DOHH2 (cell line): ENCODE results near the gene OR4K1.

Experiments
- H3F3A ChIP-seq: fragments of 200-600 bp; sonication (generic), shearing (Covaris generic); 2 replicates; pipeline ENCODE4 v1.6.0; 2016; ENCODE audit warnings: antibody characterized with exemption, mild to moderate bottlenecking; ENCODE audit not compliant: control insufficient read depth, insufficient read depth
- H3K27ac ChIP-seq: fragments of 200-600 bp; sonication (generic); 2 replicates; pipeline ENCODE4 v1.5.1; 2014; ENCODE audit warnings: low read depth, mild to moderate bottlenecking, low read length, moderate library complexity
- H3K27me3 ChIP-seq: fragments of 200-600 bp; sonication (generic); 2 replicates; pipeline ENCODE4 v1.6.1; 2014; ENCODE audit warnings: mild to moderate bottlenecking, low read length, mixed read lengths; ENCODE audit not compliant: control insufficient read depth
- H3K36me3 ChIP-seq: fragments of 200-600 bp; sonication (generic); 2 replicates; pipeline ENCODE4 v1.6.1; 2014; ENCODE audit warnings: mild to moderate bottlenecking, low read length, moderate library complexity, mixed read lengths; ENCODE audit not compliant: control insufficient read depth
- H3K4me1 ChIP-seq: fragments of 200-600 bp; sonication (generic); 2 replicates; pipeline ENCODE4 v1.6.1; 2014; ENCODE audit warnings: mild to moderate bottlenecking, low read length, mixed read lengths; ENCODE audit not compliant: control insufficient read depth
- H3K4me2 ChIP-seq: fragments of 200-600 bp; sonication (generic); 2 replicates; pipeline ENCODE4 v1.6.0; 2014; ENCODE audit warnings: mild to moderate bottlenecking, low read length, moderate library complexity
- H3K4me3 ChIP-seq: fragments of 200-600 bp; sonication (generic); 2 replicates; pipeline ENCODE4 v1.5.1; 2014; ENCODE audit warnings: mild to moderate bottlenecking, low read length, mixed read lengths
- H3K79me2 ChIP-seq: fragments of 200-600 bp; sonication (generic); 2 replicates; pipeline ENCODE4 v1.6.1; 2014; ENCODE audit warnings: mild to moderate bottlenecking, low read length, mixed read lengths; ENCODE audit not compliant: control insufficient read depth
- H3K9me2 ChIP-seq: fragments of 200-600 bp; sonication (generic); replicated peaks from 2 replicates; pipeline ENCODE4 v1.6.1; 2014; ENCODE audit warnings: mild to moderate bottlenecking, low read length, mixed read lengths; ENCODE audit not compliant: control insufficient read depth
- H3K9me3 ChIP-seq: fragments of 200-600 bp; sonication (generic); 2 replicates; pipeline ENCODE4 v1.6.1; 2014; ENCODE audit warnings: antibody characterized with exemption, low read length, mixed read lengths; ENCODE audit not compliant: control insufficient read depth, insufficient read depth
- H4K20me1 ChIP-seq: fragments of 200-600 bp; sonication (generic); 2 replicates; pipeline ENCODE4 v1.6.0; 2014; ENCODE audit warnings: low read depth, mild to moderate bottlenecking, antibody characterized with exemption, low read length, moderate library complexity; ENCODE audit not compliant: control insufficient read depth, insufficient read depth
- CTCF ChIP-seq: fragments of 200-600 bp; sonication (generic); IDR thresholded peaks from one replicate; pipeline ENCODE4 v1.5.1; 2014; ENCODE audit warnings: antibody characterized with exemption, mild to moderate bottlenecking, low read depth, low read length; ENCODE audit not compliant: poor library complexity, severe bottlenecking
- EZH2phosphoT487 ChIP-seq: fragments of 200-600 bp; sonication (generic); IDR thresholded peaks from 2 replicates; pipeline ENCODE4 v1.6.1; 2017; ENCODE audit warnings: borderline replicate concordance, mild to moderate bottlenecking, antibody characterized with exemption, low read length, moderate library complexity, mixed read lengths

The OR4K1 gene

GRCh38 chr14:19902409-19902808 is 28.3 kb upstream of the OR4K1 start:
- Histone ChIP-seq H3K79me2 (no peaks in the 10 kb centered on the region), H3K27ac (no peak overlapping the region), H3K9me2 (no peaks in the 10 kb centered on the region), H3K4me2 (no peak overlapping the region), H4K20me1 (no peaks in the 10 kb centered on the region), H3K36me3 (no peaks in the 10 kb centered on the region), H3K9me3 (no peaks in the 10 kb centered on the region), H3K4me1 (no peaks in the 10 kb centered on the region), H3F3A (no peaks in the 10 kb centered on the region), H3K4me3 (no peak overlapping the region), H3K27me3 (no peaks in the 10 kb centered on the region)
- no peak for TF ChIP-seq EZH2phosphoT487

- Histone ChIP-seq H3K4me3 (no peak overlapping the region), H3K79me2 (no peaks in the 10 kb centered on the region), H3K27ac (no peak overlapping the region), H3F3A (no peaks in the 10 kb centered on the region), H3K27me3 (no peaks in the 10 kb centered on the region), H3K36me3 (no peaks in the 10 kb centered on the region), H3K4me2 (no peak overlapping the region), H3K9me2 (no peaks in the 10 kb centered on the region), H3K4me1 (no peaks in the 10 kb centered on the region), H4K20me1 (no peaks in the 10 kb centered on the region), H3K9me3 (no peaks in the 10 kb centered on the region)
- TF ChIP-seq CTCF (no peak), EZH2phosphoT487 (no peak)
These were observed 24.1 kb upstream of the OR4K1 start for GRCh38 chr14:19906665-19907064.

- Histone ChIP-seq H3K27ac (no peak overlapping the region), H3K4me2 (no peak overlapping the region), H3K79me2 (no peaks in the 10 kb centered on the region), H3K9me2 (no peaks in the 10 kb centered on the region), H3K9me3 (no peaks in the 10 kb centered on the region), H3K4me1 (no peaks in the 10 kb centered on the region), H3K4me3 (no peak overlapping the region), H4K20me1 (no peaks in the 10 kb centered on the region), H3F3A (no peaks in the 10 kb centered on the region), H3K36me3 (no peaks in the 10 kb centered on the region), H3K27me3 (no peaks in the 10 kb centered on the region)
- no peak for TF ChIP-seq EZH2phosphoT487
- TF ChIP-seq CTCF: no peak
These were observed 19.6 kb upstream of the OR4K1 start for GRCh38 chr14:19911114-19911513.

GRCh38 chr14:19917243-19917642 is 13.5 kb upstream of the OR4K1 start:
- TF ChIP-seq EZH2phosphoT487: no peak
- no peak for TF ChIP-seq CTCF
- Histone ChIP-seq H3K9me3 (no peaks in the 10 kb centered on the region), H3K36me3 (no peaks in the 10 kb centered on the region)

More at GRCh38 chr14:19917243-19917642, 13.5 kb upstream of the OR4K1 start:
- H3K4me1 ChIP-seq: no peaks in the 10 kb centered on the region
- no peaks in the 10 kb centered on the region for H3K79me2 ChIP-seq
- no peaks in the 10 kb centered on the region for H3F3A ChIP-seq
- no peaks in the 10 kb centered on the region for H4K20me1 ChIP-seq
- no peaks in the 10 kb centered on the region for H3K9me2 ChIP-seq
- no peak overlapping the region for H3K4me2 ChIP-seq
- H3K4me3 ChIP-seq: no peak overlapping the region
- no peaks in the 10 kb centered on the region for H3K27me3 ChIP-seq
- no peak overlapping the region for H3K27ac ChIP-seq
